ELR (cell line): ENCODE results near the gene HACL1.

ENCODE experiments used
- DNase-seq: peaks from one replicate; pipeline ENCODE4 v3.0.0-alpha.2; 2015; ENCODE audit warnings: low read depth

Gene HACL1

GRCh38 chr3:15601399-15602145, at the start of gene HACL1, which contains the start of gene BTD:
HACL1 (minus strand) TSS chr3:15601569; CDS start chr3:15601463, 106 bp downstream.
BTD (plus strand) TSS chr3:15601745; CDS start chr3:15635440, 33,695 bp downstream.
- DNase-seq: peak; percentile 99

- DNase-seq: no peak
These were observed 48.5 kb upstream of the HACL1 start for GRCh38 chr3:15649858-15650257.

GRCh38 chr3:15649341-15649740, 48.0 kb upstream of the HACL1 start:
- no peak for DNase-seq

GRCh38 chr3:15647611-15648167, 46.3 kb upstream of the HACL1 start:
- peak; percentile 97 for DNase-seq

GRCh38 chr3:15646851-15647511, 45.6 kb upstream of the HACL1 start:
- peak; percentile 100 for DNase-seq

- DNase-seq: peak; percentile 97
These were observed 44.6 kb upstream of the HACL1 start for GRCh38 chr3:15645740-15646501.

- DNase-seq: no peak
These were observed 43.9 kb upstream of the HACL1 start for GRCh38 chr3:15645246-15645645.

- DNase-seq: peak; percentile 72
These were observed 37.5 kb upstream of the HACL1 start for GRCh38 chr3:15638891-15639262.

- DNase-seq: peak; percentile 60
These were observed 37.0 kb upstream of the HACL1 start for GRCh38 chr3:15638193-15638890.

- DNase-seq: no peak
These were observed 36.0 kb upstream of the HACL1 start for GRCh38 chr3:15637131-15637951.

- peak; percentile 98 for DNase-seq
These were observed 34.8 kb upstream of the HACL1 start for GRCh38 chr3:15636028-15636709.

- DNase-seq: peak; percentile 43
These were observed 33.8 kb upstream of the HACL1 start for GRCh38 chr3:15635121-15635661.

- no peak for DNase-seq
These were observed 33.3 kb upstream of the HACL1 start for GRCh38 chr3:15634671-15635070.

- peak; percentile 42 for DNase-seq
These were observed 32.6 kb upstream of the HACL1 start for GRCh38 chr3:15633766-15634598.

GRCh38 chr3:15633159-15633558, 31.8 kb upstream of the HACL1 start:
- no peak for DNase-seq

GRCh38 chr3:15632212-15632580, 30.8 kb upstream of the HACL1 start:
- no peak for DNase-seq

GRCh38 chr3:15631426-15632211, 30.2 kb upstream of the HACL1 start:
- DNase-seq: no peak

- DNase-seq: peak; percentile 90
These were observed 29.4 kb upstream of the HACL1 start for GRCh38 chr3:15630646-15631350.
